Smooth muscle cell (in vitro differentiated cells): ENCODE data around the gene ARHGAP22. TPM values are rescaled to one million over a fixed set of nuclear protein-coding genes. Genes with fewer than 3 reads are reported as not detected.

ENCODE experiments used
- DNase-seq: peaks from one replicate; lab custom pipeline; 2025; ENCODE audit not compliant: unreplicated experiment; lab: John Stamatoyannopoulos, UW
- H2AFZ ChIP-seq: fragments of 200-600 bp; sonication (generic); 2 replicates; pipeline ENCODE4 v1.6.0; 2016; ENCODE audit warnings: antibody characterized with exemption, low read depth, mild to moderate bottlenecking
- H3F3A ChIP-seq: fragments of 200-600 bp; sonication (generic); 2 replicates; pipeline ENCODE4 v1.6.0; 2017; ENCODE audit warnings: antibody characterized with exemption, low read depth
- H3K27ac ChIP-seq: fragments of 200-600 bp; sonication (generic); 2 replicates; pipeline ENCODE4 v1.5.1; 2016; ENCODE audit warnings: low read depth, mild to moderate bottlenecking
- H3K27me3 ChIP-seq: fragments of 200-600 bp; sonication (generic); 2 replicates; pipeline ENCODE4 v1.6.1; 2016; ENCODE audit warnings: low read depth, mild to moderate bottlenecking
- H3K36me3 ChIP-seq: fragments of 200-600 bp; sonication (generic); 2 replicates; pipeline ENCODE4 v1.5.1; 2016; ENCODE audit warnings: low read depth
- H3K4me1 ChIP-seq: fragments of 200-600 bp; sonication (generic); 2 replicates; pipeline ENCODE4 v1.5.1; 2016; ENCODE audit warnings: low read depth
- H3K4me2 ChIP-seq: fragments of 200-600 bp; sonication (generic); 2 replicates; pipeline ENCODE4 v1.6.0; 2016; ENCODE audit warnings: mild to moderate bottlenecking
- H3K4me3 ChIP-seq: fragments of 200-600 bp; sonication (generic); 2 replicates; pipeline ENCODE4 v1.5.1; 2016; ENCODE audit warnings: mild to moderate bottlenecking
- H3K79me2 ChIP-seq: fragments of 200-600 bp; sonication (generic); 2 replicates; pipeline ENCODE4 v1.6.0; 2016; ENCODE audit warnings: low read depth, mild to moderate bottlenecking
- H3K9ac ChIP-seq: fragments of 200-600 bp; sonication (generic); 2 replicates; pipeline ENCODE4 v1.6.0; 2016; ENCODE audit warnings: low read depth
- H3K9me3 ChIP-seq: fragments of 200-600 bp; sonication (generic); replicated peaks from 2 replicates; pipeline ENCODE4 v1.5.1; 2016; ENCODE audit warnings: low read depth
- H4K20me1 ChIP-seq: fragments of 200-600 bp; sonication (generic); 2 replicates; pipeline ENCODE4 v1.6.0; 2016; ENCODE audit warnings: low read depth
- CTCF ChIP-seq: fragments of 200-600 bp; sonication (generic); IDR thresholded peaks from 2 replicates; pipeline ENCODE4 v1.5.1; 2017; ENCODE audit warnings: borderline replicate concordance, mild to moderate bottlenecking, antibody characterized with exemption; ENCODE audit not compliant: insufficient read depth, poor library complexity, severe bottlenecking
- WGBS: methylation state at CpG from one replicate; pipeline ENCODE4 v1.1.7; 2016; ENCODE audit warnings: low lambda C conversion rate; 5-methylcytosine and 5-hydroxymethylcytosine counted together
- polyA plus RNA-seq: library from polyadenylated mRNA; unstranded; fragments of >200 nt; fragmentation: Nextera tagmentation; extraction: Ambion mirVana; gene quantifications from 2 replicates; pipeline ENCODE4 v1.2.1, GENCODE V29; 2016
- total RNA-seq: library from RNA; depleted of rRNA; stranded (reverse); fragments of >200 nt; gene quantifications from 2 replicates; pipeline ENCODE4 v1.2.3, GENCODE V29; 2014

Gene ARHGAP22
- total and polyA plus RNA-seq, 2 experiments from 2014 or later = 1.8 to 8.8 TPM

- DNase-seq = no peak
- Histone ChIP-seq H4K20me1 (peaks cover 5% of the 10 kb centered on the region), H3K79me2 (no peaks in the 10 kb centered on the region)
These were observed 82.7 kb downstream of the ARHGAP22 start for GRCh38 chr10:48522011-48522765.

GRCh38 chr10:48520594-48520993 is 84.3 kb downstream of the ARHGAP22 start:
- no peaks in the 10 kb centered on the region for H3K79me2 ChIP-seq

More at GRCh38 chr10:48522011-48522765, 82.7 kb downstream of the ARHGAP22 start:
- Histone ChIP-seq H3F3A (peaks cover 2% of the 10 kb centered on the region), H3K4me1 (peaks cover 20% of the 10 kb centered on the region), H3K4me3 (no peak overlapping the region), H3K9me3 (no peaks in the 10 kb centered on the region), H2AFZ (no peak overlapping the region), H3K9ac (no peak overlapping the region), H3K36me3 (no peaks in the 10 kb centered on the region), H3K4me2 (no peak overlapping the region), H3K27me3 (peaks cover 42% of the 10 kb centered on the region), H3K27ac (no peak overlapping the region)
- 93% methylated on average over 7 of the region's 7 CpGs for WGBS
- TF ChIP-seq CTCF = no peak

GRCh38 chr10:48520184-48520506 is 84.7 kb downstream of the ARHGAP22 start:
- H3K27ac ChIP-seq = no peak overlapping the region
- no peak overlapping the region for H2AFZ ChIP-seq
- peaks cover 2% of the 10 kb centered on the region for H3K4me1 ChIP-seq
- no peak for DNase-seq
- no peaks in the 10 kb centered on the region for H3K9me3 ChIP-seq
- peaks cover 40% of the 10 kb centered on the region for H3K27me3 ChIP-seq
- TF ChIP-seq CTCF = no peak
- no peaks in the 10 kb centered on the region for H3K79me2 ChIP-seq
- H3F3A ChIP-seq = peaks cover under 1% of the 10 kb centered on the region
- H3K9ac ChIP-seq = no peak overlapping the region
- whole genome bisulfite sequencing = 87% methylated on average over 3 of the region's 3 CpGs
- no peak overlapping the region for H3K4me2 ChIP-seq
- H4K20me1 ChIP-seq = peaks cover 3% of the 10 kb centered on the region
- H3K4me3 ChIP-seq = no peak overlapping the region
- H3K36me3 ChIP-seq = no peaks in the 10 kb centered on the region

More at GRCh38 chr10:48520594-48520993, 84.3 kb downstream of the ARHGAP22 start:
- WGBS = 94% methylated on average over 7 of the region's 7 CpGs
- no peaks in the 10 kb centered on the region for H3K36me3 ChIP-seq
- no peak overlapping the region for H2AFZ ChIP-seq
- H3F3A ChIP-seq = peaks cover 2% of the 10 kb centered on the region
- no peak overlapping the region for H3K27ac ChIP-seq
- no peak overlapping the region for H3K4me3 ChIP-seq
- DNase-seq = no peak
- peaks cover 3% of the 10 kb centered on the region for H4K20me1 ChIP-seq
- no peak overlapping the region for H3K9ac ChIP-seq
- H3K9me3 ChIP-seq = no peaks in the 10 kb centered on the region
- no peak for TF ChIP-seq CTCF
- no peak overlapping the region for H3K4me2 ChIP-seq
- H3K4me1 ChIP-seq = peaks cover 4% of the 10 kb centered on the region
- peaks cover 42% of the 10 kb centered on the region for H3K27me3 ChIP-seq
